ENCODE results near the gene ACAD9.
"Not testable (repeated sequence)": the region's sequence is repeated elsewhere in the genome, so short reads cannot be mapped to it uniquely, and the experiment has no call there.

ACAD9 gene

DNA sequence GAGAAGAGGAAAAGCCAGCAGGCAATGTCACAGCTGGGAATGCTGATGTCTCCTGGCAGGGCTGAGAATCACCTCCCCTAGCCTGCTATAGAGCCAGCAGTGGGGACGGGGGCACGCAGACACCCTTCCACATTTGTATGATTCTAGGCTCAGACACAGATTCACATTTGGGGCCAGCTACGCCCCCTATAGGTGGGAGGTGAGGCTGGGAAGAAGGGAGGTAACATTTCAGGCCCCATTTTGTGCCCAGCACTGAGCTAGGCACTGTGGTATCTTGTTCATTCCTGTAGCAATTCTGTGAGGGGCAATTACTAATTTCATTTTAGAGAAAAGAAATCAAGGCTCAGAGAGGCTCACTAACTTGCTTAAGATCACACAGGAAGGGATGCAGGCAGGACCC lies 15.9 kb upstream of the ACAD9 start:
- DNase-seq, result peak; percentile 12

- no peak for DNase-seq
Observed at GRCh38 chr3:128864351-128864811, 15.0 kb upstream of the ACAD9 start.

- not testable (repeated sequence) for DNase-seq
Observed at GRCh38 chr3:128864849-128865804, 14.3 kb upstream of the ACAD9 start.

- DNase-seq, result no peak
Observed at GRCh38 chr3:128867200-128868125, 12.0 kb upstream of the ACAD9 start.

- DNase-seq, result no peak
Observed at GRCh38 chr3:128870347-128870746, 9.1 kb upstream of the ACAD9 start.

DNA sequence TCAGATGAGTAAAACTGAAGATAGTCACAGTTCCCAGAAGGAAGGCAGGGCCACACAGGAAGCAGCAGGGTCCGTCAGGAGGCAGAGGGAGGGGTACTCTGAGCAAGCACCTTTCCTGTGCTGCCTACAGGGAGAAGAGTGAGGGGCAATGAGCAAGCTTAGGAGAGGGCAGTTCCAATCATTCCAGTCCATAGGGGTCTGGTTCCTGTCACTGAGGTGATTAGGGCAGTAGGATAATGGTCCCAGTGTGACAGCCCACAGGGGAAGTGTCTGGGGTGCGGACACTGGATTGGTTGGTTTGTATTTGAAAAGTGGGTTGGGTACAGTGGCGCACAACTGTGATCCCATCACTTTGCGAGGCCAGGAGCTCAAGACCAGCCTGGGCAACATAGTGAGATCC lies 7.1 kb upstream of the ACAD9 start:
- no peak for DNase-seq

DNA sequence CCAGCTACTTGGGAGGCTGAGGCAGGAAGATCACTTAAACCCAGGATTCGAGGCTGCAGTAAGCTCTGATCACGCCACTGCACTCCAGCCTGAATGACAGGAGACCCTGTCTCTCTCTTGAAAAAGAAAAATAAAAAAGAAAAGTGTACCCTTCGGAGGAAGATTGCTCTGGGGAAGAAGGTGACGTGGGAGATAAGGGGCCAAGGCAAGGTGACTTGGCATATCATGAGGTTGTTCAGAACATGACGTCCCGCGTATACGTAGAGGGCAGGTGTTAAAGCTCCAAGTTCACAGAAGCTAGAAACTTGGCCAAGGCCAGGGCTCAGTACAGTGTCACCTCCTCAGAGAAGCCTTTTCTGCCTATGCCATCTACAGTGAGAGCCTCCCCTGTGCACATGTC lies 6.7 kb upstream of the ACAD9 start:
- DNase-seq, result no peak

- DNase-seq, result no peak
Observed at GRCh38 chr3:128873244-128874022, 6.0 kb upstream of the ACAD9 start.

GRCh38 chr3:128874481-128875180 lies 4.8 kb upstream of the ACAD9 start:
- DNase-seq, result no peak

GRCh38 chr3:128875556-128876120 lies 3.8 kb upstream of the ACAD9 start:
- DNase-seq, result peak; percentile 78

DNA sequence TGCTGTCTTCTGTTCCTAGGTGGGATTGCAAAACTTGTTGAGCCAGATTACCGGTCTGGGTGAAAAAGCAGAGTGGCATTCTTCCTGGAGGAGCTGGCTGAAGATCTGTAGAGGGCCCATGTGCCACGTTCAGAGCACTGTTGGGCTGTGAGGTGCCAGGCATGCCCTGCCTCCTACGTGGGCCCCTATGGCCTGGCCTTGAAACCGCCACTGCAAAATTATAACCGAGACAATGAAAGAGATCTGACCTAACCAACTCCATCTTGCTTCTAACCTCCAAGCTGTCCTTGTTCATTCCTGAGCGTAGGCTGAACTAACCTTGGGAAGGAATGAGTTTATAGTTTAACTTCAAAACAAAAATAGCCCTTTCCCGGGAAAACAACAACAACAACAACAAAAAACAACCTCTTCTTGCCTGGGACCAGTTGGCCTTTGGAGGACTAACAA lies 1.4 kb upstream of the ACAD9 start:
- DNase-seq, result no peak

- peak; percentile 26 for DNase-seq
Observed at GRCh38 chr3:128878556-128879124, 780 bp upstream of the ACAD9 start.

- DNase-seq, result no peak
Observed at GRCh38 chr3:128879991-128880390, 571 bp downstream of the ACAD9 start.

DNA sequence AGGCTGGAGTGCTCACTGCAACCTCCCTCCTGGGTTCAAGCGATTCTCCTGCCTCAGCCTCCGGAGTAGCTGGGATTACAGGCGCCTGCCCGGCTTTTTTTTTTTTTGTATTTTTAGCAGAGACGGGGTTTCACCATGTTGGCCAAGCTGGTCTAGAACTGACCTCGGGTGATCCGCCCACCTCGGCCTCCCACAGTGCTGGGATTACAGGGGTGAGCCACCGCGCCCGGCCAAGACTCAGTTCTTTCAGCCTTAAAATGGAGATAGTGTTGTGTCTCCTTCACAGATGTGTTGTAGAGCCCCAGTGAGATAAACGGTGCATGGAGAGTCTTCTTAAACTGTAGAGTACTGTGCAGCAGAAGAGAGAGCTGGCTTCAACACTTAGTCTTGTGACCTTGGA lies 1.0 kb downstream of the ACAD9 start:
- DNase-seq, result not testable (repeated sequence)

GRCh38 chr3:128881576-128881975 lies 2.2 kb downstream of the ACAD9 start:
- no peak for DNase-seq

- DNase-seq, result no peak
Observed at GRCh38 chr3:128882719-128883118, 3.3 kb downstream of the ACAD9 start.

DNA sequence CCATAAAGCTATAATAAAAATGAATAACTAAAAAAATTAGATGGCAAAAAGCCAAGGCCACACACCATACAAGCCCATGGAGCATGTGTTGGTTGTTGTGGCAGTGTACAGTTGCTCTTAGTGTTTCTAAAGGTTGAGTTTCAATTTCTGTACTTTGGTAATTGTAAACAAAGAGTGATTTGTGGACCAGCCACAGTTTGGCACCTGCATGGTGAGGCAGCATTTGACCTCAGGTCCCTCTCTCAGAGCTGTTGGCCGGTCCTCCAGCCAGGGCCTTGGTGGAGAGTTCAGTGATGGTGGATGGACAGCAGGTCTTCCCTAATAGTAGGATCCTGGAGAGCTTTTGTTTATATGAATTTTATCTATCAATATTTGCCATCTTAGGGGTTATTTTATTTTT lies 5.6 kb downstream of the ACAD9 start:
- DNase-seq, result no peak

DNA sequence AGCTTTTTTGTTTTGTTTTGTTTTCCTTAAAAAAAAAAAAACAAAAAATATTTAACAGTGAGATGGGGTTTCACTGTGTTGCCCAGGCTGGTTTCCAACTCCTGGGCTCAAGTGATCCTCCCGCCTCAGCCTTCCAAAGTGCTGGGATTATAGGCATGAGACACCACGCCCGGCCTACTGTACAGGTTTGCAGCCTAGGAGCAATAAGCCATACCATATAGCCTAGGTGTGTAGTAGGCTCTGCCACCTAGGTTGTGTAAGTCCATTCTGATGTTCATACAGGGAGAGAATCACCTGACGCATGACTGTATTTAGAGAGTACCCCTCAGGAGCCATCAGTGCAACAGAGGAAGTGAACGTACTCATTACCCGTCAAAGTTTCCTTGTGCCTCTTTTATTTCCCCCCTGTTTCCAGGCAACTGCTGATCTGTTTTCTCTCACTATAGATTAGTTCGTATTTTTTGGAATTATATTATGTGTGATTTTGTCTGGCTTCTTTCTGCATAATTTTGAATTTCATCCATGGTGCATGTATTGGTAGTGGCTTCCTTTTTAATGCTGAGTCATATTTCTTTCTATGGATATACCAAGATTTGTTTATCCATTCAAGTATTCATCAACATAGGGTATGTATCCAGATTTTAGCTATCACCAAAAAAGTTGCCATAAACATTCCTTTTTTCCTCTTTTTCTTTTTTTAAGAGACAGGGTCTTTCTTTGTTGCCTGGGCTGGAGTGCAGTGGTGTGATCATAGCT lies 9.9 kb downstream of the ACAD9 start:
- no peak for DNase-seq

GRCh38 chr3:128895843-128896697 lies 16.6 kb downstream of the ACAD9 start:
- no peak for DNase-seq

Measured in CD4-positive, alpha-beta T cell treated with Interleukin-6 for 4 hours (primary cell).